HTERT RPE-1 (cell line): ENCODE data around the gene TRDMT1.

Experiments
- in situ Hi-C: fragments of 300-500 bp; cut with MboI; formaldehyde crosslinking; loops from 4 replicates; pipeline ENCODE4 v1.14.3; 2020; ENCODE audit warnings: low sequenced_read_pairs

TRDMT1 gene

GRCh38 chr10:17200912-17201793 lies at the start of gene TRDMT1:
TSS of gene TRDMT1 (minus strand) at chr10:17201672. CDS start at chr10:17201634, 38 bp downstream.
- in situ Hi-C loops: no loop called here

- in situ Hi-C loops: loop anchor here (25.0 kb wide), 1 partner anchor 413 kb away; no protein-coding TSS in a partner anchor
Measured at GRCh38 chr10:17250736-17251135, 49.3 kb upstream of the TRDMT1 start.

GRCh38 chr10:17249820-17250219 lies 48.3 kb upstream of the TRDMT1 start:
- in situ Hi-C loops: loop anchor here (25.0 kb wide), 1 partner anchor 413 kb away; no protein-coding TSS in a partner anchor

GRCh38 chr10:17248964-17249363 lies 47.5 kb upstream of the TRDMT1 start:
- in situ Hi-C loops: no loop called here

DNA sequence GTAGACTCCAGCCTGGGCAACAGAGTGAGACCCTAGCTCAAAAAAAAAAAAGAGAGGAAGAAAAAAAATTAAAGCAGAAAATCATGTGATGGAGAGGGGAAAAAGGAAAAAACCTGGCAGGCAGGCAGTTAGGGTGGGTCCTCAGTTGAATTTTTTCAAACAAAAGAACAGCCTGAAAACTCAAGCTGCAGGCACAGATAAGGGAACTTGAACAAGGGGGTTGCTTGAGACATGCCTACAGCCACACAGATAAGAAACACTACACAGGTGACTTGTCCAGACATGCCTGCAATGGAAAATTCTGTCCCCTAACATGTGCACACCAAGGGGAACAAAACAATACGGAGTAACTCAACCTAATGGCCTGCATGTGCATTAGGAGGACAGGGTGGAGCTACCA lies 45.7 kb upstream of the TRDMT1 start:
- in situ Hi-C loops: no loop called here

GRCh38 chr10:17244700-17245365 lies 43.4 kb upstream of the TRDMT1 start:
- in situ Hi-C loops: no loop called here

GRCh38 chr10:17241611-17242333 lies 40.3 kb upstream of the TRDMT1 start:
- in situ Hi-C loops: no loop called here

DNA sequence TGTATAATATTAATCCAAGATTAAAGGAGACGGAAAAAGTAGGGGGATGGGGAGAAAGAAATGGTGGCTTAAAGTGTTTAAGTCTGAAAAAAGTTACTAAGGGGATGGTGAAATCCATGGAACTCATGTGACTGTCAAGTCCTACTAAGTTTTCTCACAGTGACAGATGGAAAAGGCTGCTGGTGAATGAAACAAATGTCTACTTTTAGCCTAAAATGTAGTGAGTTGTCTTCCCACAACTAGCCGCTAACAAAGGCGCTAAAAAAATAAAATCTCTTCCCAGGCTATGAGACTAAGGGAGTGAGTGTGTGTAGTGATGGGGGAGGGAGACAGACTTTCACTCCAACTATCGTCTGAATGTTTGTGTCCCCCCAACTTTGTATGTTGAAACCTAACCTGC lies 39.1 kb upstream of the TRDMT1 start:
- in situ Hi-C loops: no loop called here

DNA sequence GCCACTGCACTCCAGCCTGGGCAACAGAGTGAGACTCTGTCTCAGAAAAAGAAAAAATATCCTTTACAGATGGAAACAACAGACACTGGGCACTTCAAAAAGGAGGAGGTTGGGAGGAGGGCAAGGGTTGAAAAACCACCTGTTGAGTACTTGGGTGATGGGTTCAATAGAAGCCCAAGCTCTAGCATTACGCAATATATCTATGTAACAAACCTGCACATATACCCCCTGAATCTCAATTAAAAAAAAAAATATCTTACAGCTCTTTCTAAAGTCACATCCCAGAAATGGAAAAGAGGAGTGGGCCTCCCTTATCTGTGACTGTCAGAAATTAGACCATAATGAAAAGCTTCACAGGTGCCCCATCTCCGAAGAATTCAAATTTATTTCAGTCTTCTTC lies 38.6 kb upstream of the TRDMT1 start:
- in situ Hi-C loops: no loop called here

DNA sequence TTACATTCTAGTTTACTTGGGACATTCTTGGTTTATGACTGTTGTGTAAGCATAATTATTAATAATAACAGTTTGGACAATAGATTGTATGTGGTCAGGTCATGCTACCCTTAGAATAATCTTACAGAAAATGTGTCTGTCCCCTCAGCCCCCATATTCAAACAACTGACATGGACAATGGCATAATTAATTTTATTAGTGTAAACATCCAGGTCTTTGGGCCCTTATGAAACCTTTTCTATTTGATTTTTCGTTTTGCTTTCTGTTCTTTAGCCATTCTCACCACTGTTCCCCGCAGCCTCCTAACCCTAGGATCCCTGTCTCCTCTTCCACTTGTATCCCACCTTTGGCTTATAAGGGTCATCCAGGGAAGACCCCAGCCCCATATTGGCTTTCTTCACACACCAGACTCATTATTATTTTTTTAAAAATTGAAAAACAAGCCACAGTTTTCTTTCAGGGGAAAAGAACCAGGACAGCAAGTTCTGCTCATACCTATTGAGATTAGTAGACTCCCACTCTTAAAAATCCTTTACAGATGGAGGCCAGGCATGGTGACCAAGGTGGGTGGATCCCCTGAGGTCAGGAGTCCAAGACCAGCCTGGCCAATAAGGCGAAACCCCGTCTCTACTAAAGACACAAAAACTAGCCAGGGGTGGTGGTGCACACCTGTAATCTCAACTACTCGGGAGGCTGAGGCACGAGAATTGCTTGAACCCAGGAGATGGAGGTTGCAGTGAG lies 38.0 kb upstream of the TRDMT1 start:
- in situ Hi-C loops: no loop called here

- in situ Hi-C loops: no loop called here
Measured at GRCh38 chr10:17238445-17239291, 37.2 kb upstream of the TRDMT1 start.

GRCh38 chr10:17237915-17238444 lies 36.5 kb upstream of the TRDMT1 start:
- in situ Hi-C loops: no loop called here

GRCh38 chr10:17237149-17237527 lies 35.7 kb upstream of the TRDMT1 start:
- in situ Hi-C loops: no loop called here

GRCh38 chr10:17236468-17237148 lies 35.1 kb upstream of the TRDMT1 start:
- in situ Hi-C loops: no loop called here

DNA sequence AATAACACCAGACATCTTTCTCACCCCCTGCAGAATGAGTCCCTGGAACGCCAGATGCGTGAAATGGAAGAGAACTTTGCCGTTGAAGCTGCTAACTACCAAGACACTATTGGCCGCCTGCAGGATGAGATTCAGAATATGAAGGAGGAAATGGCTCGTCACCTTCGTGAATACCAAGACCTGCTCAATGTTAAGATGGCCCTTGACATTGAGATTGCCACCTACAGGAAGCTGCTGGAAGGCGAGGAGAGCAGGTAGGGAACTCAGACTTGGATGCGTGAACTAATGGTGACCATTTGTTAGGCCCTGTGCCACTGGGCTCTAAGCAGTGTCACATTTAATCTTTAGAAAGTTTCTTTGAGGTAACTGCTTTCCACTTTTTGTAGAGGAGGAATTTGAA lies 33.7 kb upstream of the TRDMT1 start:
- in situ Hi-C loops: no loop called here

- in situ Hi-C loops: no loop called here
Measured at GRCh38 chr10:17234431-17234945, 33.0 kb upstream of the TRDMT1 start.

GRCh38 chr10:17233286-17233991 lies 32.0 kb upstream of the TRDMT1 start:
- in situ Hi-C loops: no loop called here

DNA sequence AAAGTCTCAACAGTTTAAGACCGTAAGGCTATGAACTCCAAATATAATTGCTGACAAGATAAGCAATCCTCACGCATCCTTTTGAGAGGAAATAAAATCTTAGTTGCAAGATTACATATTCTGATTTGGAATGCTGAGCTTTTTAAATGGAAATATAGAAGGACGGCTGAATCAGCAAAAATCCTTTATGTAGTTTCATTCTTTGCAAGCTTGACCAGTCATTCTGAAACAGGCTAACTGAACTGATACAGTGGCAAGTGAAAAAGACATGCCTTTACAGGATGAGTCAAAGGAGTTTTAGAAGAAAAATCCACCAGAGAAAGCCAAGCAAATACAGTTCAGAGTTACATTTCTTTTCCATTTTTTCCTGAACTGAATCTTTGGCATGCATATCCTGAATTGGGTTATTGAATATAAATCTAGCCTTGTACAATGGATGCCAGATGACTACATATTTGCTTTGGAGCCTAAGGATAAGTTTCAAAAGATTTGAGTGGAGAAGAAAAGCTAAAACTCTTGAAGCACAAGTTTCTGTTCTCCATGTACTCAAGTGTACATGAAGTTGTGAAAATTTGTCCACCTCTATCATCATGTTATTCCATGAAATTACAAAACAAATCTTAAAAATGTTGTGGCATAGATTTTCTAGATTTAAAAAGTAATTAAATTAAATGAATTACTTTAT lies 30.9 kb upstream of the TRDMT1 start:
- in situ Hi-C loops: no loop called here
